OCI-LY1 (cell line): ENCODE measurements around the gene PAK5.

ENCODE experiments used
- CTCF ChIP-seq: fragments of 200-600 bp; sonication (generic), shearing (Covaris generic); IDR thresholded peaks from 2 replicates; pipeline ENCODE4 v1.5.1; 2017; ENCODE audit warnings: mild to moderate bottlenecking, antibody characterized with exemption, low read length, moderate library complexity, mixed read lengths
- EZH2 ChIP-seq: fragments of 200-600 bp; sonication (generic), shearing (Covaris generic); IDR thresholded peaks from 2 replicates; pipeline ENCODE4 v1.8.0; 2017; ENCODE audit warnings: borderline replicate concordance, mixed run types, mild to moderate bottlenecking, antibody characterized with exemption, low read length, moderate library complexity, mixed read lengths

- TF ChIP-seq CTCF (no peak), EZH2 (no peak)
Measured at GRCh38 chr20:9577397-9577796, 261.5 kb downstream of the PAK5 start.
